ENCODE data around the gene SYNPO2.

The SYNPO2 gene, protein sequence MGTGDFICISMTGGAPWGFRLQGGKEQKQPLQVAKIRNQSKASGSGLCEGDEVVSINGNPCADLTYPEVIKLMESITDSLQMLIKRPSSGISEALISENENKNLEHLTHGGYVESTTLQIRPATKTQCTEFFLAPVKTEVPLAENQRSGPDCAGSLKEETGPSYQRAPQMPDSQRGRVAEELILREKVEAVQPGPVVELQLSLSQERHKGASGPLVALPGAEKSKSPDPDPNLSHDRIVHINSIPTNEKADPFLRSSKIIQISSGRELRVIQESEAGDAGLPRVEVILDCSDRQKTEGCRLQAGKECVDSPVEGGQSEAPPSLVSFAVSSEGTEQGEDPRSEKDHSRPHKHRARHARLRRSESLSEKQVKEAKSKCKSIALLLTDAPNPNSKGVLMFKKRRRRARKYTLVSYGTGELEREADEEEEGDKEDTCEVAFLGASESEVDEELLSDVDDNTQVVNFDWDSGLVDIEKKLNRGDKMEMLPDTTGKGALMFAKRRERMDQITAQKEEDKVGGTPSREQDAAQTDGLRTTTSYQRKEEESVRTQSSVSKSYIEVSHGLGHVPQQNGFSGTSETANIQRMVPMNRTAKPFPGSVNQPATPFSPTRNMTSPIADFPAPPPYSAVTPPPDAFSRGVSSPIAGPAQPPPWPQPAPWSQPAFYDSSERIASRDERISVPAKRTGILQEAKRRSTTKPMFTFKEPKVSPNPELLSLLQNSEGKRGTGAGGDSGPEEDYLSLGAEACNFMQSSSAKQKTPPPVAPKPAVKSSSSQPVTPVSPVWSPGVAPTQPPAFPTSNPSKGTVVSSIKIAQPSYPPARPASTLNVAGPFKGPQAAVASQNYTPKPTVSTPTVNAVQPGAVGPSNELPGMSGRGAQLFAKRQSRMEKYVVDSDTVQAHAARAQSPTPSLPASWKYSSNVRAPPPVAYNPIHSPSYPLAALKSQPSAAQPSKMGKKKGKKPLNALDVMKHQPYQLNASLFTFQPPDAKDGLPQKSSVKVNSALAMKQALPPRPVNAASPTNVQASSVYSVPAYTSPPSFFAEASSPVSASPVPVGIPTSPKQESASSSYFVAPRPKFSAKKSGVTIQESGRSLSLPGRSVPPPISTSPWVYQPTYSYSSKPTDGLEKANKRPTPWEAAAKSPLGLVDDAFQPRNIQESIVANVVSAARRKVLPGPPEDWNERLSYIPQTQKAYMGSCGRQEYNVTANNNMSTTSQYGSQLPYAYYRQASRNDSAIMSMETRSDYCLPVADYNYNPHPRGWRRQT

GRCh38 chr4:118888666-118889311 lies at the start of gene SYNPO2:
Gene SYNPO2 (plus strand): TSS chr4:118888854. CDS start chr4:118889037, 183 bp downstream.
- Histone ChIP-seq H3K4me3 (ENCODE audit: low read length) (peak within 1 kb of the TSS; percentile 71), H3K36me3 (ENCODE audit: insufficient read depth, low read depth, low read length) (no peaks in the 10 kb centered on the region), H3K9me3 (ENCODE audit: insufficient read depth, low read depth, low read length) (no peaks in the 10 kb centered on the region), H3K4me1 (ENCODE audit: insufficient read depth, low read length) (peaks cover 6% of the 10 kb centered on the region), H3K9ac (ENCODE audit: low read depth, low read length) (peak within 1 kb of the TSS; percentile 43; the same call in 1 of the 2 replicates), H3K27ac (ENCODE audit: low read length) (no peak within 1 kb of the TSS), H3K27me3 (ENCODE audit: insufficient read depth, low read length) (peaks cover 18% of the 10 kb centered on the region)

DNA sequence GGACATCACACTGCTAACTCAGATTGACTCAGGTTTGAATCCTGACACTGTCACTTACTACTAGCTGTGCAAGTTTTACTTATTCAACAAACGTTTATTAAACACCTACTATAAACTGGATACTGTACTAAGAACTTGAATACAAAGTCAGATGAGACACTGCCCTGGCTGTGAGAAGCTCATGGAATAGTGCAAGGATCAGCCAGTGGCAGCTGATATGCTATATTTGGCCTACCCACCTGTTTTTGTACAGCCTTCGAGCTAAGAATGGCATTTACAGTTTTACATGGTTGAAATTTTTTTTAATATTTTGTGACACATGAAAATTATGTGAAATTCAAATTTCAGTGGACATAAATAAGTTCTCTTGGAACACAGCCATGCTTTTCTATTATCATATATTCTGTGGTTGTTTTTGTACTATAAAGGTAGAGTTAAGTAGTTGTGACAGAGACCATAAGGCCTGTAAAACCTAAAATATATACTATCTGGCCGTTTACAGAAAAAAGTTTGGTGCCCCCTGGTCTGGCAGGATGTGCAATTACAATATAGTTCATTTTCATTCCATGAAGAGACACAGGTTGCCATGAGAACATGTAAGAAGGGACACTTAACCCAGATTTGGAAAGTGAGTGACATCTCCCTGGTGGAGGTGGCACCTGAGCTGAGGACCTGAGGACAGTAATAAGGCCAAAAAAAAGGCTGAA lies 49.3 kb upstream of the SYNPO2 start:
- no peak overlapping the region for H3K27ac ChIP-seq (ENCODE audit: low read length)
- no peak overlapping the region for H3K4me3 ChIP-seq (ENCODE audit: low read length)
- H3K27me3 ChIP-seq (ENCODE audit: insufficient read depth, low read length) = no peaks in the 10 kb centered on the region
- no peaks in the 10 kb centered on the region for H3K36me3 ChIP-seq (ENCODE audit: insufficient read depth, low read depth, low read length)
- H3K9ac ChIP-seq (ENCODE audit: low read depth, low read length) = no peak overlapping the region
- H3K4me1 ChIP-seq (ENCODE audit: insufficient read depth, low read length) = peaks cover 16% of the 10 kb centered on the region; the same call in 1 of the 2 replicates
- H3K9me3 ChIP-seq (ENCODE audit: insufficient read depth, low read depth, low read length) = no peaks in the 10 kb centered on the region

DNA sequence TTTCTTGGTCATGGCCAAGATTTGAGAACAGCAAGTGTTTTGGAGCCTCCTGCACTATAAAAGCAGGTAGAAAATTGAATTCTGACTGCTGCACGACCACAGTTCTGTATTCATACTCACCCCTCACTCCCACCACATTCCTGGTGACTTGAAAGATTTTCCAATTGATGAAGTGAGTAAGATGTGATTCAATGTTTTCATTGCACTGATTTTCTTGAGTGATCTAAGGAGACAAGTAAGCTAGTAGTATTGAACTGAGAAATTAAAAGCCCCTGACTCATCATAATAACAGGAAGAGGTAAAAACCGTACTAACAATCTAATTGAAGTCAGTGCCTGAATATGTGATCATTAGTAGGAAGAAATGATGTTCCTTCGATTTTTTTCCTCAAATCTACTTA lies 46.6 kb upstream of the SYNPO2 start:
- H3K9me3 ChIP-seq (ENCODE audit: insufficient read depth, low read depth, low read length) = no peaks in the 10 kb centered on the region
- no peak overlapping the region for H3K27ac ChIP-seq (ENCODE audit: low read length)
- no peaks in the 10 kb centered on the region for H3K27me3 ChIP-seq (ENCODE audit: insufficient read depth, low read length)
- no peak overlapping the region for H3K9ac ChIP-seq (ENCODE audit: low read depth, low read length)
- no peaks in the 10 kb centered on the region for H3K36me3 ChIP-seq (ENCODE audit: insufficient read depth, low read depth, low read length)
- peaks cover 16% of the 10 kb centered on the region; the same call in 1 of the 2 replicates for H3K4me1 ChIP-seq (ENCODE audit: insufficient read depth, low read length)
- H3K4me3 ChIP-seq (ENCODE audit: low read length) = no peak overlapping the region

DNA sequence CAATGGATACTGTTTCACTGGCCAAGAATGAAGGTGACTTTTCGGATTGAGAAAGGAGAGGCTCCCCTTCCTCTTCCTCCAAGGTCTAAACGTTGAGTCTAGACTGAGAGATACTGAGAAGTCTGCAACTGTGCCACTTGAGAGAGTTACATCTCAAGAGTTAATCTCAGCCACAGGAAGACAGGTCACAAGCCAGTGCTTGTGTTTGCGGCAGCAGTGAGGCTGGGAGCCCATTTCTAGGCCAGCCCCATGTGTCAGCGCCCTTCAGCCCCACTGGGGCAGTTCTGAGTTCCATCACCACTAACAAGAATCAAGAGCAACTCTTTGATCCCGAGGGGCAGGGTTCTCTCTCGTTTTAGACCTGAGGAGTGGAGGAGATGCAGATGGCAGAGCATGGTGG lies 45.4 kb upstream of the SYNPO2 start:
- H3K36me3 ChIP-seq (ENCODE audit: insufficient read depth, low read depth, low read length) = no peaks in the 10 kb centered on the region
- no peak overlapping the region for H3K9ac ChIP-seq (ENCODE audit: low read depth, low read length)
- H3K27me3 ChIP-seq (ENCODE audit: insufficient read depth, low read length) = no peaks in the 10 kb centered on the region
- H3K9me3 ChIP-seq (ENCODE audit: insufficient read depth, low read depth, low read length) = no peaks in the 10 kb centered on the region
- H3K4me1 ChIP-seq (ENCODE audit: insufficient read depth, low read length) = peaks cover 18% of the 10 kb centered on the region; the same call in 1 of the 2 replicates
- H3K4me3 ChIP-seq (ENCODE audit: low read length) = no peak overlapping the region
- no peak overlapping the region for H3K27ac ChIP-seq (ENCODE audit: low read length)

- Histone ChIP-seq H3K4me3 (ENCODE audit: low read length) (no peak overlapping the region), H3K27ac (ENCODE audit: low read length) (no peak overlapping the region), H3K36me3 (ENCODE audit: insufficient read depth, low read depth, low read length) (no peaks in the 10 kb centered on the region), H3K9me3 (ENCODE audit: insufficient read depth, low read depth, low read length) (no peaks in the 10 kb centered on the region), H3K4me1 (ENCODE audit: insufficient read depth, low read length) (peaks cover 32% of the 10 kb centered on the region; the same call in 1 of the 2 replicates), H3K9ac (ENCODE audit: low read depth, low read length) (no peak overlapping the region), H3K27me3 (ENCODE audit: insufficient read depth, low read length) (no peaks in the 10 kb centered on the region)
Observed at GRCh38 chr4:118845552-118846050, 43.1 kb upstream of the SYNPO2 start.

DNA sequence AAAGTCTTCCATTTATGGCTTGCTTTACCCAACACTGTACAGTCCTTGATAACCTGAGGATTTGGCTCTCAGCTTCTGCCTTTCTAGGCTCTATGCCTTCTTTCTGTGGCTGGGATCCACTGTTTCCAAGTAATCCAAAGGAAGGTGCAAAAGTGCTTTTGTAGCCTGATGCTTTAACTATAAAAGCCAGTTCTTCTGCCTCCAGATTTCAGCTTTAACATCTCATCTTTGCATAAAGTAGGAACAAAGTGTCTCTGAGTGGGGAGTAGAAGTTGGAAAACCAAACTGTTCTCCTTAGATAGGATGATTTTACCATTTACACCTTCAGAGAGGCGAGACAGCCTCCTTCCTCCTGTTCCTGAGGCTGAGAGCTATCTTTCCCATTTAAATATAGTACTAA lies 41.7 kb upstream of the SYNPO2 start:
- Histone ChIP-seq H3K4me1 (ENCODE audit: insufficient read depth, low read length) (peaks cover 29% of the 10 kb centered on the region; the same call in 1 of the 2 replicates), H3K36me3 (ENCODE audit: insufficient read depth, low read depth, low read length) (no peaks in the 10 kb centered on the region), H3K27me3 (ENCODE audit: insufficient read depth, low read length) (no peaks in the 10 kb centered on the region), H3K4me3 (ENCODE audit: low read length) (no peak overlapping the region), H3K27ac (ENCODE audit: low read length) (peak overlapping the region; percentile 30), H3K9ac (ENCODE audit: low read depth, low read length) (peak overlapping the region; percentile 37; the same call in 1 of the 2 replicates), H3K9me3 (ENCODE audit: insufficient read depth, low read depth, low read length) (no peaks in the 10 kb centered on the region)

GRCh38 chr4:118848242-118848641 lies 40.4 kb upstream of the SYNPO2 start:
- peak overlapping the region; percentile 60; the same call in 1 of the 2 replicates for H3K9ac ChIP-seq (ENCODE audit: low read depth, low read length)
- H3K36me3 ChIP-seq (ENCODE audit: insufficient read depth, low read depth, low read length) = no peaks in the 10 kb centered on the region
- H3K4me3 ChIP-seq (ENCODE audit: low read length) = no peak overlapping the region
- H3K4me1 ChIP-seq (ENCODE audit: insufficient read depth, low read length) = peaks cover 36% of the 10 kb centered on the region; the same call in 1 of the 2 replicates
- H3K9me3 ChIP-seq (ENCODE audit: insufficient read depth, low read depth, low read length) = no peaks in the 10 kb centered on the region
- H3K27ac ChIP-seq (ENCODE audit: low read length) = peak overlapping the region; percentile 72
- no peaks in the 10 kb centered on the region for H3K27me3 ChIP-seq (ENCODE audit: insufficient read depth, low read length)

- Histone ChIP-seq H3K4me1 (ENCODE audit: insufficient read depth, low read length) (peaks cover 41% of the 10 kb centered on the region; the same call in 1 of the 2 replicates), H3K4me3 (ENCODE audit: low read length) (peak overlapping the region; percentile 75; the same call in 1 of the 2 replicates), H3K27me3 (ENCODE audit: insufficient read depth, low read length) (no peaks in the 10 kb centered on the region), H3K9ac (ENCODE audit: low read depth, low read length) (peak overlapping the region; percentile 66; the same call in 1 of the 2 replicates), H3K9me3 (ENCODE audit: insufficient read depth, low read depth, low read length) (no peaks in the 10 kb centered on the region), H3K36me3 (ENCODE audit: insufficient read depth, low read depth, low read length) (no peaks in the 10 kb centered on the region), H3K27ac (ENCODE audit: low read length) (peak overlapping the region; percentile 83)
Observed at GRCh38 chr4:118848901-118849300, 39.8 kb upstream of the SYNPO2 start.

- Histone ChIP-seq H3K27me3 (ENCODE audit: insufficient read depth, low read length) (no peaks in the 10 kb centered on the region), H3K27ac (ENCODE audit: low read length) (peak overlapping the region; percentile 83), H3K9me3 (ENCODE audit: insufficient read depth, low read depth, low read length) (no peaks in the 10 kb centered on the region), H3K4me3 (ENCODE audit: low read length) (peak overlapping the region; percentile 75), H3K4me1 (ENCODE audit: insufficient read depth, low read length) (peaks cover 43% of the 10 kb centered on the region; the same call in 1 of the 2 replicates), H3K9ac (ENCODE audit: low read depth, low read length) (peak overlapping the region; percentile 90; the same call in 1 of the 2 replicates), H3K36me3 (ENCODE audit: insufficient read depth, low read depth, low read length) (no peaks in the 10 kb centered on the region)
Observed at GRCh38 chr4:118849867-118850487, 38.7 kb upstream of the SYNPO2 start.

Data from iPS-20b (cell line).